ENCODE measurements around the gene EPHB1.

Gene EPHB1

DNA sequence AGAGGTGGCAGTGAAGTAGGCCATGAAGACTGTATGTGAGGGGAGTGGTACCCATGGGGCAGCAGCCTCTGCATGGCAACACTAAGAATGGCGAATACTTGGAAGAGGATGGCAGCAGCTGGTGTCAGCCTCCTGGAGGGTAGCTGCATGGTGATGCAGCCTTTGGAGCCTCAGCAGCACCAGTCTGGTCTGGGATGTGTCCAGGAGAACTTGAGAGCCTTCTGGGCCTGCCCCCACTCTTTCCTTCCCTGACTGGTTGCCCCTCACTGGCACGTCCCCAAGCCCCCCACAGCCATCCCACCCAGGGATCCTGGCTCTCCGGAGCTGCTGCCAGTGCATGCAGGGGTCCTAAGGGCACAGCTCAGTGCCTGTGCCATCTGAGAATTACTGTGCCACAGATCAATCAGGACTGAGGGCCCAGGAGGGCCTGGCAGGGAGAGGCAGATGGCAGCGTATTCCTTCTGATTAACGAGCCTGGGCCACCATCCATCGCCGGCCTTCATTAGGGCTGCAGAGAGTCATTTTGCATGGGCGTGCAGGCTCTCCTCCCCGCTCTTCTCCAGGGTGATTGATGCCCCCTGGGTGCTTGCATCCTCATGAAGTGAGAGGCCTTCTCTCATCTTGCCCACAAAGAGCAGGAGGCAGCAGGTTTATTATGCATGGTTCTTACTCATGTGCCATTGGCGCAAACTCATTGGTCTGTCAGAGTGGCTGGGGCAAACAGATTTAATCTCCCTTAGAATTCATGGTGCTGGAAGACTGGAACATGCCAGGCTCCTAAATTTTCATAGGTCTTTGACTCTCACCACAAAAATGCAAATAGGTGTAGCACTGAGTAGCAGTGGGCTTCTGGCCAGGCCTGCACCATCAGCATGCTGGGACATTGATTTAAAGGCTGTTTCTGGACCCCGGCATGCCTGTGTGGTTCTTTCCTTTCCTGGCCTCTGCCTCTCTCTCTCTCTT is 116.8 kb downstream of the EPHB1 start:
- no peak for DNase-seq (ENCODE audit: low read depth)

DNA sequence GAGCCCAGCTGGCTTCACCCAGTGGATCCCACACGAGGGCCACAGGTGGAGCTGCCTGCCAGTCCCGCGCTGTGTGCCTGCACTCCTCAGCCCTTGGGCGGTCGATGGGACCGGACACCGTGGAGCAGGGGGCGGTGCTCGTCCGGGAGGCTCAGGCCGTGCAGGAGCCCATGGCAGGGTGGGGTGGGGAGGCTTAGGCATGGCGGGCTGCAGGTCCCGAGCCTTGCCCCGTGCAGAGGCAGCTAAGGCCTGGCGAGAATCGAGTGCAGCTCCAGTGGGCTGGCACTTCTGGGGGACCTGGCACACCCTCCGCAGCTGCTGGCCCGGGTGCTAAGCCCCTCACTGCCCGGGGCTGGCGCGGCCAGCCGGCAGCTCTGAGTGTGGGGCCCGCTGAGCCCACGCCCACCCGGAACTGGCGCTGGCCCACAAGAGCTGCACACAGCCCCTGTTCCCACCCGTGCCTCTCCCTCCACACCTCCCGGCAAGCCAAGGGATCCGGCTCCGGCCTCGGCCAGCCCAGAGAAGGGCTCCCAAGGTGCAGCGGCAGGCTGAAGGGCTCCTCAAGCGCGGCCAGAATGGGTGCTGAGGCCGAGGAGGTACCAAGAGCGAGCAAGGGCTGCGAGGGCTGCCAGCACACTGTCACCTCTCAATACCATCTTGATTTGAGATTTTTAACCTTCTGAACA is 121.4 kb downstream of the EPHB1 start:
- no peak for DNase-seq (ENCODE audit: low read depth)

DNA sequence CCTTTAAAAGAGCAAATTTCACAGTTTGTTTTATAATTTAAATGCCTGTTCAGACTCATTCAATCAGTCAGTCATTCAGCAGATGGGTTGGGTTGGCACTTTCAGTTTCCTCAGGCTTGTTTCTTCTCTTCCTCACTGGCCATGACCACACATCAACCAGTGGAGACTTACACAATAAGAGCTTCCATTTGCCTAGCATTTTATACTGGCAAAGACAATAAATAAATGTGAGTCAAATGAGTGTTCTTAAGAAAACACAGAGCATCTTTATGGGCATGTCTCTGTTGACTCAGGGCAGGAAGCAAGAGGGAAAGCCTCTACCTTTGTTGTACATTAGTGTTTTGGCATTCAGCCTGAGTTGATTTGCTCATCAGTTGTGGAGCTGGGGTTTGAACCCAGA is 122.6 kb downstream of the EPHB1 start:
- DNase-seq (ENCODE audit: low read depth) = no peak

DNA sequence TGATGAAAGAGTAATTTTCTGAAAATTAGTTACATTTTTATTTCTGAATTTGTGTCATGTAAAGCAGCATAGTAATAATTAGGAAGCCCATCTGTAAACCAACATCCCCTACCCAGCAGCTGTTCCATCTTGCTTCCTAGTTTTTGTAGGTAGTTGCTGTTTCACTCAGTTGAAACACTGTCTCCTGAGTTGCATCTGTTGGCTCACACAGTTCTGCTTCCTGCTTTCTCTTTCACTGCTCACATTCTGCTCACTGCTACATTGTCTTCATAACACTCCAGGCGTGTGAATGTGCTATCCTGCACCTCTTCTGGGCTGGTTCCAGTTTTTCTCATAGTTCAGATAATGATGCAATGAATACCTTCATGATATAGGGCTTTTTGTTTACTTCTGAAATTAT is 123.4 kb downstream of the EPHB1 start:
- no peak for DNase-seq (ENCODE audit: low read depth)

DNA sequence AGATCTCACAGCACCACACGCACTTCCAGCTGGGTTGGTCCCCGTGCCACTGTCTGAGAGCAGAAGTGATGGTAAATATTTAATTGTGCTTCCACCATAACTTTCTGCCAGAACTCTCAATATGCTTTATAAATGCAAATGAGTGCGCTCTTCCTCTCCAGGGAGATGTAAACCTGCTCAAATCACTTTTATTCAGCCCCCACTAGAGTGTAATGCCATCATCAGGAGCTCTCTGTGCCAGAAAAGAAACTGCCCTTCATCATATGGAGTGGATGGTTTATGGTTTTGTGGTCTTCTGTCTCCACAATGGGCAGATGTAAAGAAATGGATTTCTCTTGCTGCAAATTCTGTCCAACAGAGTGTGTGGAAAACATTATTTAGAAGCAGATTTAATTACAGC is 127.0 kb downstream of the EPHB1 start:
- no peak for DNase-seq (ENCODE audit: low read depth)

DNA sequence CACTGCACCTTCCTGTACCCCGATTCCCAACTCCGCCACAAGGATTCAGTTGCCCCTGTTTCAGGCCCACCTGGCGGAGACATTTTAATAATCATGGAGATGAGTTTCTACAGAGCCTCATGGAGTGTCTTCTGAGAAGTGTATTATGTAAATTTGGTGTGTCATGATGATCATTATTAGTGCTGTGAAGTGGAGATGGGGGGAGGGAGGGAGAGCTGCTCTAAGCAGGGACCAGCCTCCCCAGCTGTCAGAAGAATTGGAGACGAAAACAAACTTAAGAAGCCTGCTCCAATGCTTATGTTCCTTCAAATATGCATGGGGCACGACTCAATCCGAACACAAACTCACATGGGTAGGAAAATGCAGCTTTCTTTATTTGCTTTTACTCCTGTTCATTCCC is 127.8 kb downstream of the EPHB1 start:
- DNase-seq (ENCODE audit: low read depth) = no peak

DNA sequence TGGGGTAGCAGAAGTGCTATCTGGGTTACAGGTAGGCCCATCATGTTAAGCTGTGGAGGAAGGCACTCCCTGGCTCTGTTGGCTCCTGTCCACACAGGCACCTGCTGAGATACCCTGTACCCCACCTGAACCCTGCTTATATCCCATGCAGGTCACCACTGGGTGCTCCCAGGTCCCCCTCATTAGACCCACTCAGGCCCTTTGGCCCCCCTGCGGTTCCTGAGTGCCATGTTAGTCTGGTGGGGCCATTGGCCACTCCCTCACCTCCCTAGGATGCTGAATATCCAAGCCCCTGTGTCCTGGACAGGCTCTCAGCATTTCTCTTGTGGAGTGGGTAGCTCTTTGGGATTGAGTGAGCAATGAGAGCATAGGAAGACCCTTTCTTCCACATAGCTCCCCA is 128.2 kb downstream of the EPHB1 start:
- no peak for DNase-seq (ENCODE audit: low read depth)

DNA sequence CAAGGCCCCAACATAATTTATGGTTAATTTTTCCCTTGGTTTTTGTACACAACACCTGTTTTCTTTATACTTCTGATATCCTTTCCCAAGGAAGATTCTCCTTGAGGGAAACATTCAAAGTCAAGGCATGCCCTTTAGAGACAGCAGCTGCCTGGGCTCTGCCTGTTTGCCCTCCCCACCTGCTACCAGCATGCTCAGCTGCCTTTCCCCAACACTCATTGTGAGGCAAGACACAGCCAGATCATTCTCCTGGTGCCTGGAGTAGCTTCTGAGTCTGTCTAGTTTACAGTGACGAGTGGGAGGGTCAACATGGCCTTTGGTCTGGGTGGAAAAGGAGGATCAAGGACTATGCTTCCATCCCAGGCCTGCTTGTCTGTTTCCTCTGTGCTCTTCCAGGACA is 132.5 kb downstream of the EPHB1 start:
- no peak for DNase-seq (ENCODE audit: low read depth)

DNA sequence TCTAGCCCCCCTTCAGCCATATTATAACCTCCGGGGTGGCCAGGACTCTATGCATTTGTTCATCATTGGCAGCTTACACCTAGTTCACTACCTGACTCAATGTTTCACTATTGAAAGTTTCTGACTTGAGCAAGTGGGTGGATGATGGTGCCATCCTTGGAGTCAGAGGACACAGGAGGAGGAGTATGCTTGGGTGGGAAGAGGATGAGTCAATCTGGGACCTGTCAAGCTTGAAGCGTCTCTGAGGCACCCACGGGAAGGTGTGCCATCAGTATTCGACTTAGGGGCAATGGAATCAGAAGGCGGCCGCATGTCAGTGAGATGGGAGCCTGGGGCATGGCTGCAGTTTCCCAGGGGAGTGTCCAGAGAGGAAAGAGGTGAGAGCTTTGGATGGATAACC is 133.3 kb downstream of the EPHB1 start:
- no peak for DNase-seq (ENCODE audit: low read depth)

DNA sequence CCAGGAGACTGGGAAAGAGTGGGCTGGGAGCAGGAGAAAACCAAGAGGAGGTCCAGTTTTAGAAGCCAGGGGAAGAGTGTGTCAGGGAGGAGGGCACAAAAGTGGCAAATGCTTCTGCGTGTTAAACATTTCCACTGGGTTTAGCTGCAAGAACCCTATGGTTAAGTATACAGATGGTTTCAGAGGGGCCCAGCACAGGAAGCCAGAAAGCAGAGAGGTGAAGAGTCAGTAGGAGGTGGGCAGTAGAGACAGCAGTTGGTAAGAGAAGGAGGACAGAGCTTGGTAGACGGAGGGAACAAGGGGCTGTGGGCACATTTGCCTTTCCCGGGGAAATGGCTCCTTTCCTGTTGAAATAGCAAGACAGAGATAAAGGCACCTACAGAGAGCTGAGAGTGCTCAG is 133.8 kb downstream of the EPHB1 start:
- DNase-seq (ENCODE audit: low read depth) = no peak

DNA sequence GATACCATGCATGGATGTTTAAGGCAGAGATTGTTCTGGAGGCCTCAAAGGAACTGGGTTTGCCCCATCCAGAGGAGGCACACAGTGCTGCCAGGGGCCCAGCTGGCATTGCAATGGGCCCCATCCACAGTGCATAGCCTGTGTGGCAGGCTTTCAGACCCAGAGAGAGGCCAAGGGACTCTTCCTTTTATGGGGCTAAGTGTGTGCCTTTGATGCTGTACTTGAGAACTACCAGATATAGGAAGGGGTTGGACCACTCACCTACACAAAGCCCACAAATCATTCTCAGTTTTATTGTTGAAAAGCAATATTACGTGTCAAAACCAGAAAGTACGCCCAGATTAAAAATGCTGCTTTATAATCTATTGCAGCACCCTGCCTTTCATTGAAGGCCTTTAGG is 134.9 kb downstream of the EPHB1 start:
- DNase-seq (ENCODE audit: low read depth) = no peak

DNA sequence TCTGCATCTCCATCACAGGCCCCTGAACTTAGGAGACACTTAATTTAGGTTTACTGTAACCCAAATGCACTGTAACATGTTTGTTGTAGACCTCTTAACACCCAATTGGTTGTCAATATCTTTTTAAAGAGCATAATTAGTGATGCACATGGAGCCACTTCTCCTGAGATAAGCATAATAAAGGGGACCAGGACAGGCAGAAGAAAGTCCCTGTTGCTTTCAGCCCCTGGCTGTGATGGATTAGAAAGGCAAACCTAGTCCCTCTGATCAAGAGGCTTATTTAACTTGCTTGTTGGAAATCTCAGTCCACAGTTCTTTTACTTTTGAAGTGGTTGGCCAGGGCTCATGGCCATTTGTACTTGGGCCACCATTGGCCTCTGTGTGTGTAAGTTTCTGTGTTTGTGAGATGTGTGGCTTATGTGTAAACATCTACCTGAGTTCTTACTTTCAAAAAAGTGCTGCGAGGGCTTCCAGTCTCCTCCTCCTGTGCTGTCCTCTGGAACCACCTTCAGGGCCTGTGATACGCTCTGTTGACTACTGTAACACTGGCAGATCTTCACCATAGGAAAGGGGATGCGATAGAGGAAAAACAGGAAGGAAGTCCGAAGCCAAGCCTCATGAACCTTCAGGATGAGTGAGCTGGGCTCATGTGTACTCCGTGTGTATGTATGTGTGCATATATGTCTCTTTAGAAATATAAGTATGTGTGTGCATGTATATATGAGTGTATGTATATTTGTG is 136.2 kb downstream of the EPHB1 start:
- no peak for DNase-seq (ENCODE audit: low read depth)

DNA sequence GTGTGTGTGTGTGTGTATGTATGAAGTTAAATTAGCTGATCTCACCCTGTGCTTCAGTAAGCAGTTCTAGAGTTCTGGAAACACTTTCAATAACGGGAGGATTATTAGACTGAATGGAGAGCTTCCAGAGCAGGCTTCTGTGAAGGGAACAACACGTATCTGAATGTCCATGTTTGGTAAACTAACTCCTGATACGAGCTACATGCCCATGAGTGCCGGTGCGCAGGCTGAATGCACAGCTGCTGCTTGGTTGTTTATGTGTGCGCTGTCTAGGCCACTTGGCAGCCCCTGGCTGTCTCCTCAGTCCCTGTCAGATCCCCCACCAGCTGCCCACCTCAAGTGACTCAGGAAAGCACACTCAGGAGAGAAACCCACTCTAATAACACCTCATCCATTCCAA is 137.0 kb downstream of the EPHB1 start:
- DNase-seq (ENCODE audit: low read depth) = no peak

DNA sequence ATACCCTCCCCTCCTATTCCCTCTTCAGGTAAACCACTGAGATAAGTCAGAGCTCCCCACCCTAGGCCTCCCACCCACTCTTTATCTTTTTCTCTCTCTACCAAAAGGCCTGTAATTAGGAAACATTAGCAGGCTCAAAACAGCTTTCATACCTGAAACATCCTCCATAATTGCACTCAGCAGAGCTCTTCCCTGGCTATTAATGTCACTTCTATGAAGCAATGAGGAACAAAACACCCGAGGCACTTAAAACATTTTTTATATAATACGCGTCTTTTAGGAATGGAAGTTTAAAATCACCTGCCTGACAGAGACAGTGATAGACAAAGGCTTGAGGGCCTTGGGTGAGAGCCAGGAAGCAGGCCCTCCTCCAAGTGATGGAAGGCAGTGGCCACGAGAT is 138.9 kb downstream of the EPHB1 start:
- no peak for DNase-seq (ENCODE audit: low read depth)

DNA sequence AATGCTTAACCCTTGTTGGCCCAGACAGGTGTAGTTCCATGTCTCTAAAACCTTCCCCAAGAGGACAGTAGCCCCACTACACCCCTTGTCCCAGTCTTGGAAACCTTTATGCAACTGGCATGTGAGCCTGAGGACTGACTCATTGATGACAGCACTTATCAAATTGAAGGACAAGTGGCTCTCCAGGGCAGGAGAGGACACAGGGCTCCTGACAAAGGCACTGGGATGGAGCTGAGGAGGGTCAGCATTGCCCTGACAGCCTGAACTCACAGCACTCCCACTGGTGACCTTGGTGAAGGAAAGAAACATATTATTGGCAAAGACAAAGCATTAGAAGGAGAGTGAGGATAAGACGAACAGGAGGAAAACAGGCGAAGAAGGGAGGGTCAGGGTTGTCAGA is 139.9 kb downstream of the EPHB1 start:
- no peak for DNase-seq (ENCODE audit: low read depth)

DNA sequence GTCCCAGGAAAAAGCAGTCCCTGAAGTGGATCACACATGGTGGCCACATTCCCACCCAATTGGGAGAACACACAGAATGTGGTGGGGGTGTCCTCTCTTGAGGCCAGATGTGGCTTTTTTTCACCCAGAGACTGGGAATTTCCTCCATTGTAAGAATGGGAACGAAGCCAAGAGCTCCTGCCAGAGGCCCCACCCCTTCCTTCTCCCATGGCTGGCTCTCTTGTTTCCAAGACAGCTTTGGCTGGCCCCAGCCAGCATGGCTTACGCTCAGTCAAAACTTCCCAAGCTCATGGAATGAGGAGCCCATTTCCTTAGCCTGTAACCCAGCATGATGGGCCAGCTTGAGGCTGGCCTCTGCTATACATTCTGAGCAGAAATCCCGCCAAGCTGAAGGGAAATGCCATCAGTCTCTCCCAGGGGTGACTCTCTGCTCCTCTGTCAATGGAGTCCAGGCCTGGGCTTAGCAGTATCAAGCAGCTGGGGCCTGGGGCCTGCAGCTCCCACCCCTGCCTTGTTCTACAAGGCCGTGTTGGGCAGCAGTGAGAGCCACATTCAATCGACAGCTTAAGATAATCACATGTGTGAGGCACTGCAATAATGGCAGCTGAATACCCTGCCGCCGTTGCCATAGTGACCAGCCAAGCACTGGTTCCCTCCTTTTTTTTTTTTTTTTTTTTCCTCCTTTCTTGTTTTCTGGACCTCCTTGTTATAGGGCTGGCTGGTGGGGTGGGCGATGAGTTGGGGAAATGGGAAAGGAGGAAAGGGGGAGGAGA is 142.4 kb downstream of the EPHB1 start:
- DNase-seq (ENCODE audit: low read depth) = no peak

DNA sequence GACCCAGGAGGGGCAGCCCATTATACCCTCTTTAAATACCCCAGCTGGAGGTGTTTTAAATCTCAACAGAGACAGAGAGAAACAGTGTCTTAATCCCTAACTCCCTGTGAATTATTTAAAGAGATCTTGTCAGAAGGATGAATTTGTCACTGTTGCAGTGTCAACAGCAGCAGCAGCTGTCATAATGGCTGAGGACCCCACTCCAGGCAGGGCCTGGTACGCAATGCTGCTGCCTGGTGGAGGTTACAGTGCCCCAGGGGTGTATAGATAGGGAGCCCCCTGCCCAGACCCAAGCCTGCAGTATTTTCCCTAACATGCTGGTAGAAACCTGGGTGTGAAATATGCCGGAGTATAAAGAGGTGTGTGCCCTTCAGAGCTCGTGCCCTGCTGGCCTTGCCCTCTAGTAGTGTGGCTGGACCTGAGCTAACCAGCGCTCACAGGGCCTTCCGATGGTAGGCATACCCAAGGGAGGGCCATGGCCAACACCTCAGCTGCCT is 143.0 kb downstream of the EPHB1 start:
- no peak for DNase-seq (ENCODE audit: low read depth)

DNA sequence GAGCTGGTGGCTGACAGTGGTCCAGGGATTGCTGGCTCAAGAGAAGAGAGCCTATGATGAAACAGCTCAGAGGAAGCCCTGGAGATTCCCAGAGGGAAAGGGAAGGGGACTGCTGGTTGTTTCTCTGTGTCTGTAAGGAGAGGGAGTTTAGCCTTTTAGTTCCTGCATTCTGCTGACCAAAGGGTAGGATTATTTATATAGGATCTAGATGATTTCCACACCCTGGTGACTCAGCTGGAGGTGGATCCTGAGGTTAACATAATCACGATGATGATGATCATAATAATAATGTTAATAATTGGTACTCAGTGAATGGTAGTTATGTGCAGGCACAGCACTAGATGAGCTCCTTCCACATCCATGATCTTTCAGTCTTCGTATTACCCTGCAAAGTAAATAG is 144.9 kb downstream of the EPHB1 start:
- DNase-seq (ENCODE audit: low read depth) = no peak

DNA sequence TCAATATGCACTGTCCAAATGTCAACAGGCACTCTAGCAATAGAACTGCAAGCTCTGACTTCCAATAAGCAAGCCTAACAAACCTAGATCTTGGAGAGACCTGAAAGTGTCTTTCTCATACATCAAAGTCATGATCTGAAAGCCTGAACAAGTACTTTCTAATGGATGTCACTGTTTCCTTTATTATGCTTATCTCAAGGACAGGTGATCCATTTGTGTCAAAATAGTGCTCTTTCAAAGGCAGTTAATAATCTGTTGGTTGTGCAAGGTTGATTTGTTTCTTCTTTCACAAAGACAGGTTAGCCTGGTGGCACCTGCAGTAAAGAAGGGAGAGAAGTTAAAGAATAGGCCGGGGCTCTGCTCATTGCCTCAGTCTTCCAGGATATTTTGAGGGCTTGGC is 146.8 kb downstream of the EPHB1 start:
- no peak for DNase-seq (ENCODE audit: low read depth)

DNA sequence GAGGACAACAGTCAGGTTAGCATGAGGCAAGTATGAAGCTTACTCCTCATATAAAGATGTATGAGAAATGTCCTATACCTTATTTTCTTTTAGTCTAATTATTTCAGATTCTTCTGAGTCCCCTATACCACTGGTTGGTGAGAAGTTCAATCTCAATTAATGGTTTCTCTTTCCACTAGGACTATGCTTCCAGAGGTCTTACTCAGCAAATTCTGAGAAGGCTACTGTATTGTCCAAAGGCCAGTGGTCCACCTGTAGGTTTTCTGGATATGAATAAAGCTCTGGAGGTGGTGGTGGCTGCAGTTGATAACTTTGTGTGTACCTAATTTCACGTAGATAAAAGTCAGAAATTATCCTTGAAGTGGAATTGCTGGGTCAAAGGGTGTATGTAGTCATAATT is 149.4 kb downstream of the EPHB1 start:
- no peak for DNase-seq (ENCODE audit: low read depth)

DNA sequence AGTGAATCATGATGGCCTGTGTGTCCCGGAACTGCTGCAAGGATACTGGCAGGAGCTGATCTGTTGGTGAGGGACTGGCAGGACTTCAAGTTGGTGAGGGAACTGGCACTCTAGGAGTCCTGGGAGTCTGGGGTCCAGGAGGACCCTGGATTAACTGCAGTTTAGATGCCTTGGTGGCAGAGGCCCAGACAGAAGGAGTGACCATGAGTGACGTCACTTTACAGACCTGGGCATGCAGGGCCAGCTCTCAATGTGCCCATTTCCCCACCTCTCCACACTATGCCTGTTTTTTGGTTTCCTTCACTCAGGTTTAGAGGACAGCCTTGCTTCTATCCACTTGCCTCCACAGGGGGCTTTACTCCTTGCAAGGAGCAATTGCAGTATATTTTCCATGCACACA is 154.1 kb downstream of the EPHB1 start:
- DNase-seq (ENCODE audit: low read depth) = no peak

DNA sequence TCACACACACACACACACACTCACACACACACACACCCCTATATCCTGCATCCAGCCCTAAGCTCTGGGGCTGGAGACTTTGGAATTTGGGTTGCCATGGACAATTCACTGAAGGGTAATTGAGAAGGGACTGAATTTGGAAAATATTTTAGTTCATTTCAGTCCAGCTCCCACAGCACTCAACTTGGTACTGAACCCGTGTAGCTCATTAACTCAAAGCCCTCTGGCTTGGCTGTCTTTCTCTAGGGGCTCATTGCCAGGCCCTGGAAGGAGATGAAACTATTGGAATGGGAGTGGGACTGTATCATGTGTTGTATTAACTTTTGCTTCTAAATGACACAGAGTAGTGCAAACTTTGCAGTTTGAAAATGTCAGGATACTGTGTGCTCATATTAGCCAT is 157.3 kb downstream of the EPHB1 start:
- DNase-seq (ENCODE audit: low read depth) = no peak

Measured in T follicular helper cell (primary cell).